KMS-11 (cell line): ENCODE measurements around the gene WNK3.
"Not testable (repeated sequence)": the region's sequence is repeated elsewhere in the genome, so short reads cannot be mapped to it uniquely, and the experiment has no call there.

Experiments
- H2AFZ ChIP-seq: fragments of 200-600 bp; sonication (generic); 2 replicates; pipeline ENCODE4 v1.6.1; 2016; ENCODE audit warnings: antibody characterized with exemption, mixed run types, low read depth
- H3K27ac ChIP-seq: fragments of 200-600 bp; sonication (generic); 2 replicates; pipeline ENCODE4 v1.6.1; 2016; ENCODE audit warnings: mild to moderate bottlenecking, mixed run types
- H3K27me3 ChIP-seq: fragments of 200-600 bp; sonication (generic); 2 replicates; pipeline ENCODE4 v1.6.1; 2017; ENCODE audit warnings: mild to moderate bottlenecking, low read depth, mixed run types, moderate library complexity; ENCODE audit not compliant: insufficient read depth
- H3K36me3 ChIP-seq: fragments of 200-600 bp; sonication (generic); 2 replicates; pipeline ENCODE4 v1.6.1; 2017; ENCODE audit warnings: mild to moderate bottlenecking, mixed run types; ENCODE audit not compliant: insufficient read depth
- H3K4me1 ChIP-seq: fragments of 200-600 bp; sonication (generic); 2 replicates; pipeline ENCODE4 v1.6.1; 2016; ENCODE audit warnings: mild to moderate bottlenecking, low read depth, mixed run types; ENCODE audit not compliant: poor library complexity, severe bottlenecking
- H3K4me2 ChIP-seq: fragments of 200-600 bp; sonication (generic); 2 replicates; pipeline ENCODE4 v1.7.0; 2016; ENCODE audit warnings: mild to moderate bottlenecking, mixed run types
- H3K4me3 ChIP-seq: fragments of 200-600 bp; sonication (generic); IDR thresholded peaks from 2 replicates; pipeline ENCODE4 v1.6.1; 2017; ENCODE audit warnings: low read depth, low read length, mixed read lengths; ENCODE audit not compliant: insufficient read depth
- H3K79me2 ChIP-seq: fragments of 200-600 bp; sonication (generic); 2 replicates; pipeline ENCODE4 v1.6.1; 2016; ENCODE audit warnings: low read depth, mixed run types; ENCODE audit not compliant: insufficient read depth
- H3K9ac ChIP-seq: fragments of 200-600 bp; sonication (generic); 2 replicates; pipeline ENCODE4 v1.6.1; 2016; ENCODE audit warnings: mild to moderate bottlenecking, mixed run types
- H4K20me1 ChIP-seq: fragments of 200-600 bp; sonication (generic); 2 replicates; pipeline ENCODE4 v1.6.1; 2016; ENCODE audit warnings: mild to moderate bottlenecking, mixed run types; ENCODE audit not compliant: insufficient read depth
- CTCF ChIP-seq: fragments of 200-600 bp; sonication (generic); conservative IDR thresholded peaks from 2 replicates; pipeline ENCODE4 v1.6.1; 2017; ENCODE audit warnings: low read depth, mild to moderate bottlenecking, antibody characterized with exemption, low read length, moderate library complexity, mixed read lengths

WNK3 gene

GRCh38 chrX:54357414-54358377 is at the start of gene WNK3:
TSS of gene WNK3 (minus strand) at chrX:54358046.
- Histone ChIP-seq H4K20me1 (no peaks in the 10 kb centered on the region), H3K4me2 (peak within 1 kb of the TSS; percentile 71), H3K36me3 (no peaks in the 10 kb centered on the region), H3K4me1 (peaks cover 6% of the 10 kb centered on the region), H3K9ac (peak within 1 kb of the TSS; percentile 55), H3K27ac (peak within 1 kb of the TSS; percentile 63), H3K79me2 (peaks cover 19% of the 10 kb centered on the region; the same call in 1 of the 2 replicates), H3K4me3 (no peak within 1 kb of the TSS), H2AFZ (peak within 1 kb of the TSS; percentile 69), H3K27me3 (no peaks in the 10 kb centered on the region)
- no peak for TF ChIP-seq CTCF

- no peak for TF ChIP-seq CTCF
These were observed 49.4 kb upstream of the WNK3 start for GRCh38 chrX:54407266-54407665.

GRCh38 chrX:54397113-54397512 is 39.3 kb upstream of the WNK3 start:
- H3K27me3 ChIP-seq: no peaks in the 10 kb centered on the region
- H3K79me2 ChIP-seq: no peaks in the 10 kb centered on the region
- no peak overlapping the region for H2AFZ ChIP-seq
- H3K4me2 ChIP-seq: no peak overlapping the region
- H3K9ac ChIP-seq: no peak overlapping the region
- no peak overlapping the region for H3K27ac ChIP-seq
- no peak for TF ChIP-seq CTCF
- no peaks in the 10 kb centered on the region for H4K20me1 ChIP-seq
- no peaks in the 10 kb centered on the region for H3K4me1 ChIP-seq
- H3K4me3 ChIP-seq: no peak overlapping the region
- no peaks in the 10 kb centered on the region for H3K36me3 ChIP-seq

More at GRCh38 chrX:54407266-54407665, 49.4 kb upstream of the WNK3 start:
- Histone ChIP-seq H3K9ac (no peak overlapping the region), H3K79me2 (no peaks in the 10 kb centered on the region), H3K27ac (no peak overlapping the region), H3K27me3 (no peaks in the 10 kb centered on the region), H3K4me2 (no peak overlapping the region), H3K4me1 (peaks cover 59% of the 10 kb centered on the region), H4K20me1 (no peaks in the 10 kb centered on the region), H3K4me3 (no peak overlapping the region), H2AFZ (no peak overlapping the region), H3K36me3 (no peaks in the 10 kb centered on the region)

DNA sequence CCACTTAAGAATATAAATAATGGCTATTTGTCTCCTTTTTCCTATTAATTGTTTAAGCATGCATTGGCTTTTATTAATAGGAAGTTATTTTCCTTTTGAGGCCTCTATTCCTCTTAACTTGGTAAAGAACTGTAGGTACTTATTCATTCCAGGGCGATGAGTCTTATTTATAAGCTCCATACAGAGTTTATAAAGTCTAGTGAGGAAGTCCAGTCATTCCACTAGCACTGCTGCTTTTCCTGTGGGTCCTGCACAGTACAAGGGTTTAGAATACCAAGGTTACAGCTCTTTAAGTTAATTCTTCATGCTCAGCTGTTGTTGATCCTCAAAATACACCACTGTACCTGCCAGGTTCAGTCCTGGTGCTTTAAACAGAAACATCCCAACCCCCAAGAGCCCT is 28.5 kb upstream of the WNK3 start:
- TF ChIP-seq CTCF: no peak
- H3K79me2 ChIP-seq: no peaks in the 10 kb centered on the region
- no peak overlapping the region for H3K4me2 ChIP-seq
- no peak overlapping the region for H3K27ac ChIP-seq
- no peak overlapping the region for H3K4me3 ChIP-seq
- no peaks in the 10 kb centered on the region for H3K36me3 ChIP-seq
- H3K4me1 ChIP-seq: peaks cover 6% of the 10 kb centered on the region
- H4K20me1 ChIP-seq: no peaks in the 10 kb centered on the region
- no peaks in the 10 kb centered on the region for H3K27me3 ChIP-seq
- no peak overlapping the region for H3K9ac ChIP-seq
- no peak overlapping the region for H2AFZ ChIP-seq

DNA sequence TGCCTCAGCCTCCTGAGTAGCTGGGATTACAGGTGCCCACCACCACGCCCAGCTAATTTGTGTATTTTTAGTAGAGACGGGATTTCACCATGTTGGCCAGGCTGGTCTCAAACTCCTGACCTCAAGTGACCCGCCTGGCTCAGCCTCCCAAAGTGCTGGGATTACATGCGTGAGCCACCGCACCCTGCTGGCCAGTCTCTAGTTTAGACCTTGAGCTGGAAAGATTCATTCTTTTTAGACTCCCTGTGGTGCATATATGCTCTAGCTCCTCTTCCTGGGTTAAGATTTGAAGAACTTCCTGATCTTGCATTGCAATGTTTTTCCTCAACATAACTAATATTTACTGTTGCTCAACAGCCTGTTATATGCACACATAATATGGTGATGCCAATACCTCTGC is 26.8 kb upstream of the WNK3 start:
- not testable (repeated sequence) for H3K36me3 ChIP-seq, H3K27ac ChIP-seq, H3K27me3 ChIP-seq, H3K4me1 ChIP-seq, H4K20me1 ChIP-seq, H3K4me2 ChIP-seq, H3K4me3 ChIP-seq, H3K9ac ChIP-seq, H3K79me2 ChIP-seq, H2AFZ ChIP-seq
